ENCODE results near the gene MAP7.

Gene MAP7

GRCh38 chr6:136324686-136325380 lies 225.4 kb downstream of the MAP7 start:
- H3K27ac ChIP-seq = no peak overlapping the region
- TF ChIP-seq ZFX (IDR thresholded peaks at IDR 0.05) (no peak), CTCF (conservative IDR thresholded peaks at IDR 0.05) (no peak)

- TF ChIP-seq CTCF (conservative IDR thresholded peaks at IDR 0.05) (no peak), ZFX (IDR thresholded peaks at IDR 0.05) (no peak)
- no peak overlapping the region for H3K27ac ChIP-seq
These were observed 226.7 kb downstream of the MAP7 start for GRCh38 chr6:136323431-136324112.

- no peak for TF ChIP-seq CTCF (conservative IDR thresholded peaks at IDR 0.05)
- no peak for TF ChIP-seq ZFX (IDR thresholded peaks at IDR 0.05)
These were observed 230.5 kb downstream of the MAP7 start for GRCh38 chr6:136319732-136320131.

GRCh38 chr6:136318676-136319075 lies 231.5 kb downstream of the MAP7 start:
- no peak for TF ChIP-seq ZFX (IDR thresholded peaks at IDR 0.05)
- no peak for TF ChIP-seq CTCF (conservative IDR thresholded peaks at IDR 0.05)

More at GRCh38 chr6:136319732-136320131, 230.5 kb downstream of the MAP7 start:
- no peak overlapping the region for H3K27ac ChIP-seq

GRCh38 chr6:136317971-136318370 lies 232.3 kb downstream of the MAP7 start:
- no peak overlapping the region for H3K27ac ChIP-seq
- TF ChIP-seq ZFX (IDR thresholded peaks at IDR 0.05) (no peak), CTCF (conservative IDR thresholded peaks at IDR 0.05) (no peak)

More at GRCh38 chr6:136318676-136319075, 231.5 kb downstream of the MAP7 start:
- H3K27ac ChIP-seq = no peak overlapping the region

GRCh38 chr6:136317021-136317694 lies 233.1 kb downstream of the MAP7 start:
- peak; percentile 89 for TF ChIP-seq CTCF (conservative IDR thresholded peaks at IDR 0.05)
- TF ChIP-seq ZFX (IDR thresholded peaks at IDR 0.05) = no peak
- peak overlapping the region; percentile 30; the same call in 1 of the 2 replicates for H3K27ac ChIP-seq

GRCh38 chr6:136315594-136315993 lies 234.6 kb downstream of the MAP7 start:
- TF ChIP-seq ZFX (IDR thresholded peaks at IDR 0.05) (no peak), CTCF (conservative IDR thresholded peaks at IDR 0.05) (no peak)
- H3K27ac ChIP-seq = no peak overlapping the region
